ENCODE data around the gene RNF19B. TPM values are rescaled to one million over a fixed set of nuclear protein-coding genes. Genes with fewer than 3 reads are reported as not detected.

Gene RNF19B
- total RNA-seq, 2 experiments from 2014 or later = 21.6 to 22.4 TPM

DNA sequence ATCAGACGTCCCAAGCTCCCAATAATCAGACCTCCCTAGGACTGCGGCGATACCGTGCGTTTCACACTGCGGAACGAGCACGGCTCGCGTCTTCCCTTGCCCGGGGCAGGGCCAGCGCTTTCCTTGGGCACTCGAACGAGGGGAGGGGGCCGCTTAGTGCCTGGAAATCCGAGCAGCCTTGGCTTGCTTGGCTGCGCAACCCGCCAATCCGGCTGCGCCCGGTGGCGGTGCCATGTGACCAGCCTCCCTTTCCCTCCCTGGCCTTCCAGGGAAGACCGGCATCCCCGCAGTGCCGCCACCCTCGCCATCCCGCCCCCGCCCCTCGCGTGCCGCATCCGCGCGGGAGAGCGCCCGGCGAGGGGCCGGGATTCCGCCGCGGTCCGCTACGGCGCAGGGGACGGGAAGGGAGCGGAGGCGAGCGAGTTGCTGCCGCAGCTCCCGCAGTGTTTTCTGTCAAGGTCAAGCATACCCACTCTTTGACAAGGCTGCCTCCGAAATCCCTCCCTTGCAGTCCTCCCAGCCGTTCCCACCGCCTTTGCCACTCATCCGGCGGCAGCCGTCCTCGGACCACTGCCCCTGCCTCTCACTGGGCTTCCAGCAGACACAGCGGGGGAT lies 8.3 kb upstream of the RNF19B start:
- DNase-seq (no peak), ATAC-seq (ENCODE audit: low read depth) (peak; percentile 30)
- Mint-ChIP-seq H3K27ac (no peak overlapping the region), H3K27me3 (peaks cover 37% of the 10 kb centered on the region), H3K4me1 (peaks cover 5% of the 10 kb centered on the region), H3K4me3 (peak overlapping the region; percentile 72), H3K9me3 (no peaks in the 10 kb centered on the region), H3K36me3 (peaks cover 6% of the 10 kb centered on the region)
- POLR2A ChIA-PET = interaction anchor here (2.5 kb wide), 1 partner anchor 8 kb away, joined by 6 read pairs; no protein-coding TSS in a partner anchor

- no peak for DNase-seq
- H3K27me3 Mint-ChIP-seq = peaks cover 41% of the 10 kb centered on the region
- no peak overlapping the region for H3K27ac Mint-ChIP-seq
- no peak overlapping the region for H3K4me3 Mint-ChIP-seq
- H3K36me3 Mint-ChIP-seq = peaks cover 7% of the 10 kb centered on the region
- POLR2A ChIA-PET = interaction anchor here (2.5 kb wide), 1 partner anchor 10 kb away, joined by 6 read pairs; no protein-coding TSS in a partner anchor
- ATAC-seq (ENCODE audit: low read depth) = no peak
- peaks cover 5% of the 10 kb centered on the region for H3K4me1 Mint-ChIP-seq
- no peaks in the 10 kb centered on the region for H3K9me3 Mint-ChIP-seq
These were observed 7.0 kb upstream of the RNF19B start for GRCh38 chr1:32971576-32971975.

DNA sequence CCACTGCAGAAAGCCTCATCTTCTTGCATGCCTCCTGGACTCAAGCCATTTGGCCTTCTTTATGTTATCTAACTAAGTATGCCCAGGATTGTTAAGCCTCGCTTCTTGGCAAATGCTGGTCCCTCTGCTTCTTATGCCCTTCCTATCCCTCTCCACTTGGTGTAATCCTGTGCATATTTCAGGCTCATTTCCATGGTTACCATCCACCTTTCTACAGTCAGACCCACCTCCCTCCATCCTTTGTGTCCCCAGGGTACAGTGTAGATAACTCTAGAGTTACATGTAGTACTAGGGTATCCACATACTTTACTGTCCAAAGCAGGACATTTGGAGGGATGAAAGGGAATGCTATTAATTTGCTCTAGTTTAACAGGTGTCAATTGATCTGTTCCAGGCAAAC lies 6.5 kb upstream of the RNF19B start:
- no peak overlapping the region for H3K27ac Mint-ChIP-seq
- H3K9me3 Mint-ChIP-seq = no peaks in the 10 kb centered on the region
- DNase-seq = no peak
- no peak overlapping the region for H3K4me3 Mint-ChIP-seq
- POLR2A ChIA-PET = interaction anchor here (0.9 to 2.5 kb wide), 2 partner anchors 10 kb away, joined by 3 to 6 read pairs; no protein-coding TSS in a partner anchor
- peaks cover 7% of the 10 kb centered on the region for H3K36me3 Mint-ChIP-seq
- H3K27me3 Mint-ChIP-seq = peaks cover 41% of the 10 kb centered on the region
- no peak for ATAC-seq (ENCODE audit: low read depth)
- H3K4me1 Mint-ChIP-seq = peaks cover 5% of the 10 kb centered on the region

DNA sequence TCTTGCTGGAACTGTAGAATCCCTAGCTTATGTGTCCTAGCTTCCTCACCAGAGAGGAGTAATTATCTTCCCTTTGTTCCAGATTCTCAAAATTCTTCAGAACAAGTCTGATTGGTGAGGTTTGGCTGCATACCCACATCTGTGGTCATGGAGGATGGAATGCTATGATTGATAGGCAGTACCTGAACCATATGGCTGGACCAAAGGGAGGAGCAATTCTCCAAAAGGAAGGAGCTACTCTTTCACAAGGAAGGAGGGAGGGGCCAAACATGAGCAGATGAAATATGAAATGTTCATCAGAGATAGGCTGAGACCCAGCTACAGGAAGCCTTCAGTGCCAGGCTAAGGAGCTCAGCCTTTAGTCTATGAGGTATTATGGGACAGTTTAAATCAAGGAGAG lies 5.0 kb upstream of the RNF19B start:
- Mint-ChIP-seq H3K4me3 (no peak overlapping the region), H3K4me1 (peaks cover 9% of the 10 kb centered on the region), H3K9me3 (no peaks in the 10 kb centered on the region), H3K27ac (no peak overlapping the region), H3K36me3 (peaks cover 5% of the 10 kb centered on the region), H3K27me3 (peaks cover 37% of the 10 kb centered on the region)
- ATAC-seq (ENCODE audit: low read depth) (no peak), DNase-seq (no peak)
- POLR2A ChIA-PET = interaction anchor here (0.7 to 1.1 kb wide), 2 partner anchors 10 to 11 kb away, joined by 3 to 5 read pairs; no protein-coding TSS in a partner anchor

DNA sequence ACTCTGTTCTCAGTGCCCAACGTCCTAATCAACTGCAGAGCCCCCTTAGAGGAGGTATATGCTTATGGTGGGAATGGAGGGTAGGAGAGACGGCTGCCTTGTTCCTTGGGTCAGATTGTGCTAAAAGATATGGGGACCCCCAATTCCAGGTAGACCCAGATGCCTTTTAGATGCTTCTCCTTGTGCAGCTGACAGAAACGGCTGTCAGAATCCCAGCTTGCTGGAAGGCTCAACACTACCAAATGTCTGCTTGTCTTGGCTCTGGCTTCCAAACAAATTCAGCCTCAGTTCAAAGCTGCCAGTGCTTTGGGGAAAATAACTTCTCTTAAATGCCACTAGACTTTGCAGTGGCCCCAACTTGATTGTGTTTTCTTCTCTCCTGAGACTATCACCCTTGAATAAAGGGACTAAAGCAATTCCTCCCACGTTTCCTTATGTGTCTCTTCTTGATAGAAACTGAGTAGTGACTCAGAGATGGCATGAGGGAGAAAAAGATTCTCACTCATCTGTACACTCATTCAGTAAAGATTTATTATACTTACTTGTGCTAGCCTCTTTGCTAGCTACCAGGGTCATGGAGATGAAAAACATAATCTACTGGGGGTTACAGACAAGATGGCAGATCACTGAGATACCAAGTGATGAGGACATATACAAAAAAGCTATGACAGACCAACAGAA lies 3.4 kb upstream of the RNF19B start:
- H3K27ac Mint-ChIP-seq = no peak overlapping the region
- no peak for ATAC-seq (ENCODE audit: low read depth)
- POLR2A ChIA-PET = interaction anchor here (0.7 kb wide), 1 partner anchor 41 kb away, joined by 7 read pairs; no protein-coding TSS in a partner anchor

GRCh38 chr1:32966900-32967299 lies 2.3 kb upstream of the RNF19B start:
- DNase-seq = no peak
- H3K27ac Mint-ChIP-seq = no peak overlapping the region
- no peak for ATAC-seq (ENCODE audit: low read depth)
- H3K27me3 Mint-ChIP-seq = peaks cover 28% of the 10 kb centered on the region
- H3K9me3 Mint-ChIP-seq = no peaks in the 10 kb centered on the region
- peaks cover 5% of the 10 kb centered on the region for H3K36me3 Mint-ChIP-seq
- H3K4me1 Mint-ChIP-seq = peaks cover 22% of the 10 kb centered on the region
- POLR2A ChIA-PET = no interaction called here
- H3K4me3 Mint-ChIP-seq = no peak overlapping the region

More for the DNA sequence above, 3.4 kb upstream of the RNF19B start:
- no peaks in the 10 kb centered on the region for H3K9me3 Mint-ChIP-seq
- H3K4me3 Mint-ChIP-seq = no peak overlapping the region
- H3K36me3 Mint-ChIP-seq = peaks cover 5% of the 10 kb centered on the region
- H3K4me1 Mint-ChIP-seq = peaks cover 12% of the 10 kb centered on the region
- DNase-seq = no peak
- H3K27me3 Mint-ChIP-seq = peaks cover 35% of the 10 kb centered on the region

GRCh38 chr1:32965251-32965747 lies 690 bp upstream of the RNF19B start:
- ATAC-seq (ENCODE audit: low read depth) = no peak
- peaks cover 15% of the 10 kb centered on the region for H3K27me3 Mint-ChIP-seq
- POLR2A ChIA-PET = interaction anchor here (0.6 to 3.3 kb wide), 12 partner anchors 11 to 162 kb away, joined by 3 to 36 read pairs (median 5); partner anchors contain the start of gene AZIN2
- H3K36me3 Mint-ChIP-seq = peaks cover 4% of the 10 kb centered on the region
- H3K4me1 Mint-ChIP-seq = peaks cover 24% of the 10 kb centered on the region
- peak overlapping the region; percentile 83 for H3K4me3 Mint-ChIP-seq
- DNase-seq = no peak
- peak overlapping the region; percentile 85 for H3K27ac Mint-ChIP-seq
- H3K9me3 Mint-ChIP-seq = no peaks in the 10 kb centered on the region

- POLR2A ChIA-PET = interaction anchor here (0.7 to 3.3 kb wide), 9 partner anchors 8 to 331 kb away, joined by 3 to 36 read pairs (median 7); no protein-coding TSS in a partner anchor
- ATAC-seq (ENCODE audit: low read depth) (peak; percentile 31), DNase-seq (peak; percentile 75)
- Mint-ChIP-seq H3K27me3 (peaks cover 11% of the 10 kb centered on the region), H3K4me1 (peaks cover 26% of the 10 kb centered on the region), H3K36me3 (peaks cover 4% of the 10 kb centered on the region), H3K27ac (peak overlapping the region; percentile 79), H3K9me3 (no peaks in the 10 kb centered on the region), H3K4me3 (peak overlapping the region; percentile 85)
These were observed 706 bp downstream of the RNF19B start for GRCh38 chr1:32963746-32964460.

- peak overlapping the region; percentile 85 for H3K4me3 Mint-ChIP-seq
- no peak for DNase-seq
- no peak for ATAC-seq (ENCODE audit: low read depth)
These were observed 2.2 kb downstream of the RNF19B start for GRCh38 chr1:32962248-32962896.

GRCh38 chr1:32960819-32961355 lies 3.7 kb downstream of the RNF19B start:
- Mint-ChIP-seq H3K27me3 (no peaks in the 10 kb centered on the region), H3K4me1 (peaks cover 34% of the 10 kb centered on the region), H3K36me3 (peaks cover 10% of the 10 kb centered on the region), H3K27ac (no peak overlapping the region), H3K9me3 (no peaks in the 10 kb centered on the region), H3K4me3 (no peak overlapping the region)
- ATAC-seq (ENCODE audit: low read depth) (no peak), DNase-seq (no peak)
- POLR2A ChIA-PET = no interaction called here

More at GRCh38 chr1:32962248-32962896, 2.2 kb downstream of the RNF19B start:
- POLR2A ChIA-PET = interaction anchor here (0.6 to 1.1 kb wide), 5 partner anchors 8 to 165 kb away, joined by 3 to 4 read pairs (median 3); no protein-coding TSS in a partner anchor
- peaks cover 4% of the 10 kb centered on the region for H3K27me3 Mint-ChIP-seq
- H3K27ac Mint-ChIP-seq = peak overlapping the region; percentile 53
- H3K9me3 Mint-ChIP-seq = no peaks in the 10 kb centered on the region
- peaks cover 6% of the 10 kb centered on the region for H3K36me3 Mint-ChIP-seq
- peaks cover 34% of the 10 kb centered on the region for H3K4me1 Mint-ChIP-seq

- POLR2A ChIA-PET = no interaction called here
- no peaks in the 10 kb centered on the region for H3K9me3 Mint-ChIP-seq
- H3K36me3 Mint-ChIP-seq = peaks cover 13% of the 10 kb centered on the region
- ATAC-seq (ENCODE audit: low read depth) (no peak), DNase-seq (no peak)
- H3K4me1 Mint-ChIP-seq = peaks cover 35% of the 10 kb centered on the region
- H3K27me3 Mint-ChIP-seq = no peaks in the 10 kb centered on the region
- H3K4me3 Mint-ChIP-seq = no peak overlapping the region
- H3K27ac Mint-ChIP-seq = no peak overlapping the region
These were observed 4.3 kb downstream of the RNF19B start for GRCh38 chr1:32960342-32960741.

- POLR2A ChIA-PET = interaction anchor here (0.6 kb wide), 1 partner anchor 10 kb away, joined by 5 read pairs; no protein-coding TSS in a partner anchor
- no peaks in the 10 kb centered on the region for H3K27me3 Mint-ChIP-seq
- peaks cover 16% of the 10 kb centered on the region for H3K36me3 Mint-ChIP-seq
- H3K9me3 Mint-ChIP-seq = no peaks in the 10 kb centered on the region
- DNase-seq (no peak), ATAC-seq (ENCODE audit: low read depth) (no peak)
- no peak overlapping the region for H3K27ac Mint-ChIP-seq
- no peak overlapping the region for H3K4me3 Mint-ChIP-seq
- H3K4me1 Mint-ChIP-seq = peaks cover 34% of the 10 kb centered on the region
These were observed 5.8 kb downstream of the RNF19B start for GRCh38 chr1:32958827-32959226.
